IMR-90 (cell line): ENCODE results near the gene HS6ST2. TPM values are rescaled to one million over a fixed set of nuclear protein-coding genes. Genes with fewer than 3 reads are reported as not detected.

Experiments used
- ATAC-seq: fragments of 200-7000 bp; cut with Tn5 transposase; 2 replicates; pipeline ENCODE4 v1.9.1; 2020; ENCODE audit warnings: low read depth, mild to moderate bottlenecking, moderate library complexity
- BruUV-seq: library from RNA; stranded (reverse); fragments of 400-500 nt; replicated peaks from 2 replicates; lab custom pipeline; 2021; lab: Mats Ljungman, UMichigan
- CTCF ChIA-PET: fragments of 300-600 bp; formaldehyde crosslinking; extraction: SDS; loops from one replicate; lab custom pipeline; 2021; ENCODE audit warnings: antibody characterized with exemption; lab: Yijun Ruan, JAX
- POLR2A ChIA-PET: fragments of 300-600 bp; sonication (Branson Sonifier 250); formaldehyde crosslinking; loops from one replicate; lab custom pipeline; 2022; ENCODE audit warnings: antibody characterized with exemption; ENCODE audit not compliant: unreplicated experiment; lab: Charles Lee
- DNase-seq: peaks from one replicate; pipeline ENCODE4 v3.0.0; 2013
- H2AFZ ChIP-seq: replicated peaks from 2 replicates; pipeline ENCODE3; 2013; ENCODE audit warnings: low read length, mild to moderate bottlenecking; ENCODE audit not compliant: poor library complexity
- H2AK5ac ChIP-seq: 2 replicates; pipeline ENCODE4 v1.6.1; 2013; ENCODE audit warnings: low read depth, low read length, inconsistent platforms
- H2AK9ac ChIP-seq: replicated peaks from 2 replicates; pipeline ENCODE3; 2013; ENCODE audit warnings: mild to moderate bottlenecking, low read depth, low read length, moderate library complexity; ENCODE audit not compliant: poor library complexity
- H2BK120ac ChIP-seq: 2 replicates; pipeline ENCODE4 v1.6.1; 2013; ENCODE audit warnings: low read depth, low read length, inconsistent platforms
- H2BK15ac ChIP-seq: 3 replicates; pipeline ENCODE4 v1.6.1; 2013; ENCODE audit warnings: low read depth, low read length, inconsistent platforms
- H2BK20ac ChIP-seq: 2 replicates; pipeline ENCODE4 v1.6.1; 2013; ENCODE audit warnings: low read depth, mild to moderate bottlenecking, inconsistent platforms, low read length, moderate library complexity
- H2BK5ac ChIP-seq: 2 replicates; pipeline ENCODE4 v1.6.1; 2013; ENCODE audit warnings: mild to moderate bottlenecking, low read depth, low read length, inconsistent platforms; ENCODE audit not compliant: poor library complexity, severe bottlenecking
- H3K14ac ChIP-seq: replicated peaks from 2 replicates; pipeline ENCODE4 v1.6.1; 2013; ENCODE audit warnings: low read depth, low read length, inconsistent platforms
- H3K18ac ChIP-seq: 2 replicates; pipeline ENCODE4 v1.6.1; 2013; ENCODE audit warnings: low read depth, low read length, control low read depth
- H3K23ac ChIP-seq: 2 replicates; pipeline ENCODE4 v1.6.1; 2013; ENCODE audit warnings: low read depth, low read length, inconsistent platforms
- H3K27ac ChIP-seq: 2 replicates; pipeline ENCODE4 v1.5.1; 2013; ENCODE audit warnings: mild to moderate bottlenecking, control low read depth, low read length; ENCODE audit not compliant: insufficient read depth
- H3K27me3 ChIP-seq: 2 replicates; pipeline ENCODE4 v1.6.1; 2013; ENCODE audit warnings: low read length; ENCODE audit not compliant: control insufficient read depth, insufficient read depth
- H3K36me3 ChIP-seq: 2 replicates; pipeline ENCODE4 v1.6.1; 2013; ENCODE audit warnings: low read length, mixed read lengths; ENCODE audit not compliant: control insufficient read depth, insufficient read depth
- H3K4ac ChIP-seq: 2 replicates; pipeline ENCODE4 v1.6.1; 2013; ENCODE audit warnings: low read depth, low read length, inconsistent platforms
- H3K4me1 ChIP-seq: 2 replicates; pipeline ENCODE4 v1.6.1; 2013; ENCODE audit warnings: low read length, mixed read lengths; ENCODE audit not compliant: control insufficient read depth, insufficient read depth
- H3K4me2 ChIP-seq: 2 replicates; pipeline ENCODE4 v1.6.1; 2013; ENCODE audit warnings: low read depth, mild to moderate bottlenecking, control low read depth, low read length, moderate library complexity
- H3K4me3 ChIP-seq: 2 replicates; pipeline ENCODE4 v1.5.1; 2013; ENCODE audit warnings: low read depth, mild to moderate bottlenecking, control low read depth, low read length, moderate library complexity; ENCODE audit not compliant: insufficient read depth
- H3K56ac ChIP-seq: 2 replicates; pipeline ENCODE4 v1.6.1; 2013; ENCODE audit warnings: low read length, inconsistent platforms; ENCODE audit not compliant: insufficient read depth; ENCODE audit errors: extremely low read depth
- H3K79me1 ChIP-seq, 2 experiments: 2 replicates each; pipeline ENCODE4 v1.6.1; 2013; ENCODE audit warnings: low read length in 2 of 2, inconsistent platforms in 1 of 2, low read depth in 1 of 2
- H3K9ac ChIP-seq: 2 replicates; pipeline ENCODE4 v1.6.1; 2013; ENCODE audit warnings: low read depth, low read length, control low read depth
- H3K9me1 ChIP-seq: 2 replicates; pipeline ENCODE4 v1.6.1; 2013; ENCODE audit warnings: low read length, inconsistent platforms; ENCODE audit not compliant: insufficient read depth
- H3K9me3 ChIP-seq: 2 replicates; pipeline ENCODE4 v1.6.1; 2013; ENCODE audit warnings: low read length; ENCODE audit not compliant: control insufficient read depth, insufficient read depth
- H4K20me1 ChIP-seq: 2 replicates; pipeline ENCODE4 v1.6.1; 2013; ENCODE audit warnings: low read length, inconsistent platforms; ENCODE audit not compliant: insufficient read depth
- H4K5ac ChIP-seq: 2 replicates; pipeline ENCODE4 v1.6.1; 2013; ENCODE audit warnings: mild to moderate bottlenecking, low read depth, low read length, control low read depth
- H4K8ac ChIP-seq, 2 experiments: 2 replicates each; pipeline ENCODE4 v1.6.1; 2013; ENCODE audit warnings: low read depth in 2 of 2, low read length in 2 of 2, control low read depth in 1 of 2, inconsistent platforms in 1 of 2
- H4K91ac ChIP-seq: 2 replicates; pipeline ENCODE4 v1.6.1; 2013; ENCODE audit warnings: low read depth, low read length, inconsistent platforms; ENCODE audit not compliant: insufficient read depth
- BHLHE40 ChIP-seq: fragments of 150-350 bp; IDR thresholded peaks from 2 replicates; pipeline ENCODE4 v1.6.1; 2016; ENCODE audit warnings: mild to moderate bottlenecking, low read depth, low read length
- CEBPB ChIP-seq: IDR thresholded peaks from 2 replicates; pipeline ENCODE4 v1.6.1; 2012; ENCODE audit warnings: low read depth, low read length, improper control_type of control experiment
- CHD1 ChIP-seq: IDR thresholded peaks from 2 replicates; pipeline ENCODE4 v1.6.1; 2012; ENCODE audit warnings: low read depth, low read length, improper control_type of control experiment
- ELK1 ChIP-seq: fragments of 150-350 bp; IDR thresholded peaks from 2 replicates; pipeline ENCODE4 v1.6.1; 2016; ENCODE audit warnings: low read depth, mild to moderate bottlenecking, low read length, moderate library complexity, borderline replicate concordance
- FOS ChIP-seq: fragments of 150-350 bp; IDR thresholded peaks from 2 replicates; pipeline ENCODE4 v1.6.1; 2016; ENCODE audit warnings: low read depth, low read length
- MAFK ChIP-seq: IDR thresholded peaks from 2 replicates; pipeline ENCODE4 v1.6.1; 2012; ENCODE audit warnings: low read depth, low read length, improper control_type of control experiment
- MAZ ChIP-seq: IDR thresholded peaks from 2 replicates; pipeline ENCODE4 v1.6.1; 2012; ENCODE audit warnings: low read depth, mild to moderate bottlenecking, low read length, improper control_type of control experiment, moderate library complexity, borderline replicate concordance
- MXI1 ChIP-seq: IDR thresholded peaks from 2 replicates; pipeline ENCODE4 v1.6.1; 2012; ENCODE audit warnings: low read depth, mild to moderate bottlenecking, low read length, moderate library complexity, borderline replicate concordance
- NFE2L2 ChIP-seq: fragments of 150-350 bp; IDR thresholded peaks from 2 replicates; pipeline ENCODE4 v1.6.1; 2016; ENCODE audit warnings: low read depth, mild to moderate bottlenecking, low read length
- POLR2A ChIP-seq: IDR thresholded peaks from 2 replicates; pipeline ENCODE4 v1.6.1; 2012; ENCODE audit warnings: mild to moderate bottlenecking, low read depth, low read length
- RAD21 ChIP-seq: IDR thresholded peaks from 2 replicates; pipeline ENCODE4 v1.6.1; 2012; ENCODE audit warnings: low read length, improper control_type of control experiment
- RCOR1 ChIP-seq: IDR thresholded peaks from 2 replicates; pipeline ENCODE4 v1.6.1; 2012; ENCODE audit warnings: mild to moderate bottlenecking, low read length, improper control_type of control experiment; ENCODE audit not compliant: insufficient replicate concordance
- RFX5 ChIP-seq: IDR thresholded peaks from 2 replicates; pipeline ENCODE4 v1.8.0; 2012; ENCODE audit warnings: low read depth, mild to moderate bottlenecking, low read length, moderate library complexity
- SMC3 ChIP-seq: fragments of 150-350 bp; IDR thresholded peaks from 2 replicates; pipeline ENCODE4 v1.6.1; 2016; ENCODE audit warnings: low read depth, mild to moderate bottlenecking, antibody characterized with exemption, low read length, moderate library complexity
- WGBS, 2 experiments: methylation state at CpG; one replicate each; pipeline versions ENCODE4 v1.1.5 to v1.1.7; 2013; ENCODE audit warnings: missing lambda C conversion rate in 2 of 2; ENCODE audit not compliant: insufficient read length in 1 of 2; ENCODE audit errors: extremely low coverage in 2 of 2; 5-methylcytosine and 5-hydroxymethylcytosine counted together
- dilution Hi-C: fragments of 300-500 bp; cut with HindIII; formaldehyde crosslinking; loops from one replicate; pipeline ENCODE4 v1.14.3; 2018; ENCODE audit warnings: low sequenced_read_pairs; ENCODE audit not compliant: unreplicated experiment
- in situ Hi-C: fragments of 300-500 bp; cut with MboI; formaldehyde crosslinking; loops from 3 replicates; pipeline ENCODE4 v1.14.3; 2019; ENCODE audit warnings: low sequenced_read_pairs, inconsistent platforms, mixed read lengths
- intact Hi-C: fragments of 100-400 bp; cut with micrococcal nuclease; formaldehyde crosslinking; loops from 2 replicates; pipeline ENCODE4 v1.10.0; 2022
- polyA plus RNA-seq, 3 experiments: library from polyadenylated mRNA; depleted of rRNA; stranded (reverse); fragments of >200 nt; gene quantifications; 2 replicates each; pipeline ENCODE4 v1.2.3, GENCODE V29; 2012; ENCODE audit warnings: low replicate concordance in 1 of 3
- total RNA-seq: library from RNA; depleted of rRNA; stranded (reverse); fragments of >200 nt; gene quantifications from 2 replicates; pipeline ENCODE4 v1.2.3, GENCODE V29; 2012
- TF ChIP-seq, protein P1 (sequence below): fragments of 150-350 bp; IDR thresholded peaks from 2 replicates; pipeline ENCODE4 v1.6.1; 2017; ENCODE audit warnings: mild to moderate bottlenecking, antibody characterized with exemption, low read length, low read depth
- TF ChIP-seq, protein P2 (sequence below): conservative IDR thresholded peaks from 2 replicates; pipeline ENCODE4 v1.5.1; 2012; ENCODE audit warnings: mild to moderate bottlenecking, low read depth, low read length, improper control_type of control experiment

HS6ST2 gene
- total and polyA plus RNA-seq, 2 of the 4 experiments (the other 2 are of a cell fraction) = not detected

DNA sequence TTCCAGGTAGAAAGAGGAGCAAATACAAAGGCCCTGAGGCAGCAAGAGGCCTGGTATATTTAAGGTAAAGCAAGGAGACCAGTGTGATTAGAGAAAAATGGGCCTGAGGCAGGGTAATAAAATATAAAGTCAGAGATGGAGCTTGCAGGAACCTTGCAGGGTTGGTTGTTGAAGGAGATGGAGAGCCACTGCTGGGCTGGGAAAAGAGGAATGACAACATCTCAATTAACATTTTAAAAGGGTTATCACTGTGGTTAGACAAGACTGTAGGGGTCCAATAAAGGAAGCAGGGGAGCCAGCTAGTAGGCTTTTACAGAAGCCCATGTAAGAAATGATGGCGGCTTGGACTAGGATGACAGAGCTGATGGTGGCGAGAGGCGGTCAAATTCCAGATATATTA, 264.0 kb downstream of the HS6ST2 start:
- no peak overlapping the region for H3K56ac ChIP-seq
- ATAC-seq (no peak), DNase-seq (no peak)
- H2AFZ ChIP-seq = no peak overlapping the region
- peaks cover 11% of the 10 kb centered on the region for H3K27me3 ChIP-seq
- no peaks in the 10 kb centered on the region for H3K36me3 ChIP-seq
- H3K27ac ChIP-seq = no peak overlapping the region
- H3K4me1 ChIP-seq = no peaks in the 10 kb centered on the region
- no peak overlapping the region for H3K4me2 ChIP-seq
- POLR2A ChIA-PET = no interaction called here
- no peak overlapping the region for H4K5ac ChIP-seq
- H2BK20ac ChIP-seq = no peak overlapping the region
- no peak overlapping the region for H2AK9ac ChIP-seq
- intact Hi-C loops (no loop called here), in situ Hi-C loops (no loop called here), dilution Hi-C loops (no loop called here)
- H3K9me1 ChIP-seq = no peaks in the 10 kb centered on the region
- H3K9me3 ChIP-seq = no peaks in the 10 kb centered on the region
- no peak overlapping the region for H2BK120ac ChIP-seq
- BruUV-seq = no TSS peak
- no peak overlapping the region for H3K4ac ChIP-seq
- H4K20me1 ChIP-seq = no peaks in the 10 kb centered on the region
- H4K91ac ChIP-seq = no peak overlapping the region
- no peak overlapping the region for H2BK15ac ChIP-seq
- no peaks in the 10 kb centered on the region for H3K79me1 ChIP-seq
- no peak overlapping the region for H3K14ac ChIP-seq
- no CpG with 5 or more reads among the region's 3 CpGs for WGBS, 2 experiments
- H2AK5ac ChIP-seq = no peak overlapping the region
- H3K9ac ChIP-seq = no peak overlapping the region
- H2BK5ac ChIP-seq = no peak overlapping the region
- H3K4me3 ChIP-seq = no peak overlapping the region
- no peak overlapping the region for H4K8ac ChIP-seq
- no peak overlapping the region for H3K18ac ChIP-seq
- TF ChIP-seq RFX5 = no peak
- TF ChIP-seq FOS = no peak
- TF ChIP-seq, protein P1, sequence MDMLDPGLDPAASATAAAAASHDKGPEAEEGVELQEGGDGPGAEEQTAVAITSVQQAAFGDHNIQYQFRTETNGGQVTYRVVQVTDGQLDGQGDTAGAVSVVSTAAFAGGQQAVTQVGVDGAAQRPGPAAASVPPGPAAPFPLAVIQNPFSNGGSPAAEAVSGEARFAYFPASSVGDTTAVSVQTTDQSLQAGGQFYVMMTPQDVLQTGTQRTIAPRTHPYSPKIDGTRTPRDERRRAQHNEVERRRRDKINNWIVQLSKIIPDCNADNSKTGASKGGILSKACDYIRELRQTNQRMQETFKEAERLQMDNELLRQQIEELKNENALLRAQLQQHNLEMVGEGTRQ = no peak
- TF ChIP-seq MAFK = no peak
- TF ChIP-seq NFE2L2 = no peak
- no peak for TF ChIP-seq MXI1
- no peak for TF ChIP-seq CHD1
- TF ChIP-seq RCOR1 = no peak
- no peak for TF ChIP-seq ELK1
- no peak for TF ChIP-seq SMC3
- TF ChIP-seq POLR2A = no peak
- TF ChIP-seq, protein P2, sequence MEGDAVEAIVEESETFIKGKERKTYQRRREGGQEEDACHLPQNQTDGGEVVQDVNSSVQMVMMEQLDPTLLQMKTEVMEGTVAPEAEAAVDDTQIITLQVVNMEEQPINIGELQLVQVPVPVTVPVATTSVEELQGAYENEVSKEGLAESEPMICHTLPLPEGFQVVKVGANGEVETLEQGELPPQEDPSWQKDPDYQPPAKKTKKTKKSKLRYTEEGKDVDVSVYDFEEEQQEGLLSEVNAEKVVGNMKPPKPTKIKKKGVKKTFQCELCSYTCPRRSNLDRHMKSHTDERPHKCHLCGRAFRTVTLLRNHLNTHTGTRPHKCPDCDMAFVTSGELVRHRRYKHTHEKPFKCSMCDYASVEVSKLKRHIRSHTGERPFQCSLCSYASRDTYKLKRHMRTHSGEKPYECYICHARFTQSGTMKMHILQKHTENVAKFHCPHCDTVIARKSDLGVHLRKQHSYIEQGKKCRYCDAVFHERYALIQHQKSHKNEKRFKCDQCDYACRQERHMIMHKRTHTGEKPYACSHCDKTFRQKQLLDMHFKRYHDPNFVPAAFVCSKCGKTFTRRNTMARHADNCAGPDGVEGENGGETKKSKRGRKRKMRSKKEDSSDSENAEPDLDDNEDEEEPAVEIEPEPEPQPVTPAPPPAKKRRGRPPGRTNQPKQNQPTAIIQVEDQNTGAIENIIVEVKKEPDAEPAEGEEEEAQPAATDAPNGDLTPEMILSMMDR = no peak
- TF ChIP-seq RAD21 = no peak
- TF ChIP-seq CEBPB = no peak
- TF ChIP-seq MAZ = no peak
- TF ChIP-seq BHLHE40 = no peak
- CTCF ChIA-PET = no interaction called here
- no peak overlapping the region for H3K23ac ChIP-seq
